Central memory CD8-positive, alpha-beta T cell (primary cell): ENCODE results near the gene FRS2.
A peak's percentile ranks its signal among the peaks of the same experiment; 100 is the strongest.

Experiments used
- ATAC-seq: fragments of 150-1000 bp; cut with Tn5 transposase; replicated peaks from 2 replicates; pipeline ENCODE4 v1.10.0; 2022; ENCODE audit warnings: mild to moderate bottlenecking, moderate FRiP score, moderate number of reproducible peaks; ENCODE audit not compliant: poor library complexity, severe bottlenecking; ENCODE audit errors: extremely low read depth
- DNase-seq, 2 donors: peaks; one replicate each; pipeline ENCODE4 v3.0.0; 2021; ENCODE audit warnings: low spot score in 2 of 2
- H3K27ac Mint-ChIP-seq: one replicate; pipeline ENCODE4 v1.8.0; 2022; ENCODE audit warnings: low read depth, mild to moderate bottlenecking, moderate library complexity, mixed read lengths
- H3K27me3 Mint-ChIP-seq: one replicate; pipeline ENCODE4 v1.8.0; 2022; ENCODE audit warnings: mixed read lengths
- H3K36me3 Mint-ChIP-seq: one replicate; pipeline ENCODE4 v1.8.0; 2022; ENCODE audit warnings: mild to moderate bottlenecking, moderate library complexity, mixed read lengths; ENCODE audit not compliant: insufficient read depth
- H3K4me1 Mint-ChIP-seq: one replicate; pipeline ENCODE4 v1.8.0; 2022; ENCODE audit warnings: mixed read lengths
- H3K4me3 Mint-ChIP-seq: one replicate; pipeline ENCODE4 v1.8.0; 2022; ENCODE audit warnings: mild to moderate bottlenecking, moderate library complexity, mixed read lengths
- H3K9me3 Mint-ChIP-seq: one replicate; pipeline ENCODE4 v1.8.0; 2022; ENCODE audit warnings: mixed read lengths

FRS2 gene

GRCh38 chr12:69470189-69471075, at the start of gene FRS2:
FRS2 (plus strand) TSS chr12:69470388; CDS start chr12:69569031, 98,643 bp downstream.
- H3K36me3 Mint-ChIP-seq = peaks cover 4% of the 10 kb centered on the region
- H3K4me3 Mint-ChIP-seq = peak within 1 kb of the TSS; percentile 97
- H3K9me3 Mint-ChIP-seq = no peaks in the 10 kb centered on the region
- DNase-seq = peak; percentile 66 to 69
- peak within 1 kb of the TSS; percentile 91 for H3K27ac Mint-ChIP-seq
- no peaks in the 10 kb centered on the region for H3K27me3 Mint-ChIP-seq
- peak; percentile 98 for ATAC-seq
- H3K4me1 Mint-ChIP-seq = peaks cover 46% of the 10 kb centered on the region

GRCh38 chr12:69421548-69421947, 48.6 kb upstream of the FRS2 start:
- no peaks in the 10 kb centered on the region for H3K9me3 Mint-ChIP-seq
- DNase-seq (no peak), ATAC-seq (no peak)
- no peaks in the 10 kb centered on the region for H3K27me3 Mint-ChIP-seq
- H3K4me1 Mint-ChIP-seq = no peaks in the 10 kb centered on the region
- H3K27ac Mint-ChIP-seq = no peak overlapping the region
- no peak overlapping the region for H3K4me3 Mint-ChIP-seq
- H3K36me3 Mint-ChIP-seq = no peaks in the 10 kb centered on the region

- Mint-ChIP-seq H3K36me3 (no peaks in the 10 kb centered on the region), H3K4me1 (no peaks in the 10 kb centered on the region), H3K4me3 (no peak overlapping the region), H3K27me3 (no peaks in the 10 kb centered on the region), H3K9me3 (no peaks in the 10 kb centered on the region), H3K27ac (no peak overlapping the region)
- ATAC-seq (no peak), DNase-seq (no peak)
Observed at GRCh38 chr12:69423037-69423905, 46.9 kb upstream of the FRS2 start.

GRCh38 chr12:69425417-69425816, 44.8 kb upstream of the FRS2 start:
- Mint-ChIP-seq H3K36me3 (no peaks in the 10 kb centered on the region), H3K27me3 (no peaks in the 10 kb centered on the region), H3K4me3 (no peak overlapping the region), H3K4me1 (no peaks in the 10 kb centered on the region), H3K9me3 (no peaks in the 10 kb centered on the region), H3K27ac (no peak overlapping the region)
- DNase-seq (no peak), ATAC-seq (no peak)

GRCh38 chr12:69428351-69429073, 41.7 kb upstream of the FRS2 start:
- Mint-ChIP-seq H3K27me3 (no peaks in the 10 kb centered on the region), H3K4me3 (no peak overlapping the region), H3K4me1 (no peaks in the 10 kb centered on the region), H3K36me3 (no peaks in the 10 kb centered on the region), H3K27ac (peak overlapping the region; percentile 2), H3K9me3 (no peaks in the 10 kb centered on the region)
- no peak for ATAC-seq
- no peak for DNase-seq

- Mint-ChIP-seq H3K4me3 (no peak overlapping the region), H3K27ac (no peak overlapping the region), H3K9me3 (no peaks in the 10 kb centered on the region), H3K4me1 (no peaks in the 10 kb centered on the region), H3K27me3 (no peaks in the 10 kb centered on the region), H3K36me3 (peaks cover 2% of the 10 kb centered on the region)
- no peak for DNase-seq
- no peak for ATAC-seq
Observed at GRCh38 chr12:69430942-69431590, 39.1 kb upstream of the FRS2 start.

GRCh38 chr12:69431591-69432222, 38.5 kb upstream of the FRS2 start:
- H3K4me3 Mint-ChIP-seq = no peak overlapping the region
- H3K4me1 Mint-ChIP-seq = no peaks in the 10 kb centered on the region
- no peak overlapping the region for H3K27ac Mint-ChIP-seq
- DNase-seq = no peak
- ATAC-seq = no peak
- peaks cover 2% of the 10 kb centered on the region for H3K36me3 Mint-ChIP-seq
- no peaks in the 10 kb centered on the region for H3K9me3 Mint-ChIP-seq
- H3K27me3 Mint-ChIP-seq = no peaks in the 10 kb centered on the region

- DNase-seq = no peak
Observed at GRCh38 chr12:69433653-69434052, 36.5 kb upstream of the FRS2 start.

GRCh38 chr12:69435644-69436043, 34.5 kb upstream of the FRS2 start:
- DNase-seq (no peak), ATAC-seq (no peak)
- no peaks in the 10 kb centered on the region for H3K9me3 Mint-ChIP-seq
- H3K27me3 Mint-ChIP-seq = no peaks in the 10 kb centered on the region
- no peaks in the 10 kb centered on the region for H3K4me1 Mint-ChIP-seq
- H3K27ac Mint-ChIP-seq = no peak overlapping the region
- peaks cover 2% of the 10 kb centered on the region for H3K36me3 Mint-ChIP-seq
- no peak overlapping the region for H3K4me3 Mint-ChIP-seq

More at GRCh38 chr12:69433653-69434052, 36.5 kb upstream of the FRS2 start:
- no peaks in the 10 kb centered on the region for H3K27me3 Mint-ChIP-seq
- H3K9me3 Mint-ChIP-seq = no peaks in the 10 kb centered on the region
- no peaks in the 10 kb centered on the region for H3K4me1 Mint-ChIP-seq
- no peak overlapping the region for H3K4me3 Mint-ChIP-seq
- peaks cover 2% of the 10 kb centered on the region for H3K36me3 Mint-ChIP-seq
- H3K27ac Mint-ChIP-seq = no peak overlapping the region
- no peak for ATAC-seq

- Mint-ChIP-seq H3K9me3 (no peaks in the 10 kb centered on the region), H3K27me3 (no peaks in the 10 kb centered on the region), H3K4me3 (no peak overlapping the region), H3K27ac (no peak overlapping the region), H3K4me1 (no peaks in the 10 kb centered on the region), H3K36me3 (peaks cover 2% of the 10 kb centered on the region)
- ATAC-seq (no peak), DNase-seq (no peak)
Observed at GRCh38 chr12:69437073-69437472, 33.1 kb upstream of the FRS2 start.

- no peak overlapping the region for H3K4me3 Mint-ChIP-seq
- no peaks in the 10 kb centered on the region for H3K4me1 Mint-ChIP-seq
- peaks cover 2% of the 10 kb centered on the region for H3K36me3 Mint-ChIP-seq
- no peaks in the 10 kb centered on the region for H3K9me3 Mint-ChIP-seq
- DNase-seq (no peak), ATAC-seq (no peak)
- no peak overlapping the region for H3K27ac Mint-ChIP-seq
- no peaks in the 10 kb centered on the region for H3K27me3 Mint-ChIP-seq
Observed at GRCh38 chr12:69438539-69438938, 31.6 kb upstream of the FRS2 start.
